HepG2 (cell line): ENCODE results near the gene VSIG10L2.

Experiments used
- CAMTA2 ChIP-seq: sonication (generic); formaldehyde crosslinking; IDR thresholded peaks from 2 replicates; pipeline ENCODE4 v1.4.0; 2020; ENCODE audit warnings: mild to moderate bottlenecking, missing genetic modification reagents, borderline replicate concordance
- DPF2 ChIP-seq: sonication (generic); formaldehyde crosslinking; IDR thresholded peaks from 2 replicates; pipeline ENCODE4 v1.4.0; 2020; ENCODE audit warnings: mild to moderate bottlenecking, low read depth, missing genetic modification reagents, borderline replicate concordance
- EZH2 ChIP-seq: conservative IDR thresholded peaks from 2 replicates; pipeline ENCODE4 v1.6.1; 2012; ENCODE audit warnings: mild to moderate bottlenecking, low read depth, low read length, moderate library complexity
- FOXJ3 ChIP-seq: sonication (generic); formaldehyde crosslinking; IDR thresholded peaks from 2 replicates; pipeline ENCODE4 v1.4.0; 2020; ENCODE audit warnings: missing genetic modification reagents, mild to moderate bottlenecking, borderline replicate concordance
- HOXA9 ChIP-seq: sonication (generic); formaldehyde crosslinking; IDR thresholded peaks from 2 replicates; pipeline ENCODE4 v1.8.1; 2022; ENCODE audit warnings: missing genetic modification reagents, mild to moderate bottlenecking, moderate library complexity, borderline replicate concordance
- NR2C2 ChIP-seq: sonication (generic); formaldehyde crosslinking; IDR thresholded peaks from 2 replicates; pipeline ENCODE4 v1.4.0; 2020; ENCODE audit warnings: missing genetic modification reagents, mild to moderate bottlenecking, moderate library complexity, borderline replicate concordance
- TAF1 ChIP-seq: sonication (generic); formaldehyde crosslinking; IDR thresholded peaks from 2 replicates; pipeline ENCODE4 v1.4.0; 2020; ENCODE audit warnings: missing genetic modification reagents
- ZKSCAN1 ChIP-seq: fragments of 150-350 bp; IDR thresholded peaks from 2 replicates; pipeline ENCODE4 v1.6.1; 2014; ENCODE audit warnings: low read length
- ZNF335 ChIP-seq: sonication (generic); formaldehyde crosslinking; IDR thresholded peaks from 2 replicates; pipeline ENCODE4 v1.4.0; 2020; ENCODE audit warnings: missing genetic modification reagents
- ZNF468 ChIP-seq: sonication (generic); formaldehyde crosslinking; IDR thresholded peaks from 2 replicates; pipeline ENCODE4 v1.8.0; 2022; ENCODE audit warnings: mild to moderate bottlenecking, moderate library complexity, missing genetic modification reagents
- ZNF549 ChIP-seq: sonication (generic); formaldehyde crosslinking; IDR thresholded peaks from 2 replicates; pipeline ENCODE4 v1.5.0; 2020; ENCODE audit warnings: missing genetic modification reagents
- ZNF672 ChIP-seq: sonication (generic); formaldehyde crosslinking; IDR thresholded peaks from 2 replicates; pipeline ENCODE4 v1.8.1; 2022; ENCODE audit warnings: missing genetic modification reagents
- ZNF747 ChIP-seq: sonication (generic); formaldehyde crosslinking; IDR thresholded peaks from 2 replicates; pipeline ENCODE4 v1.8.1; 2023; ENCODE audit warnings: missing genetic modification reagents, mild to moderate bottlenecking, borderline replicate concordance
- TF ChIP-seq, protein P1 (sequence below), 2 experiments: IDR thresholded peaks; 2 replicates each; pipeline ENCODE4 v1.6.1; 2011 to 2012; ENCODE audit warnings: low read length in 2 of 2, borderline replicate concordance in 1 of 2, low read depth in 1 of 2, mild to moderate bottlenecking in 1 of 2, moderate library complexity in 1 of 2

DNA sequence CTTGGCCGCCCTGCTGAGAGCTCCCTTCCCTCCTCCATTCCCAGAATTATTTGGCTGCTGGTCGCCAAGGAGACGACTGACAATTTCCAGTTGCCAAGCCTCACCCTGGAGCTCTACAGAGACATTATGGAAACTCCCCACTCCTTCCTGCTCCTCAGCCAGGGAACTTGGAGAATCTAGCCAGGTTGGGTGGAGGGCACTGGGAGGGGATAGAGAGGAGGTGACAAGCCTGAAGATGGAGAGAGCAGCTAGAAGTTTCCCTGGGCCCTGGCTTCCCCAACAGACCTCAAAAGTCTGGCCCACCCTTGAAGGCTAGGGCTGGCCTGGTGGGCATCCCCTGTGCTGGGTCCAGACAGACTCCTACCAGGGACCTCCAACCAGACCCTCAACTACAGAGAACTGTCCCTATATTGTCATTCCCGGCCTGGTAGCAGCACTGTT lies 6.7 kb upstream of the VSIG10L2 start:
- TF ChIP-seq DPF2 (CRISPR knock-in tag) = no peak
- TF ChIP-seq CAMTA2 (CRISPR knock-in tag) = no peak
- TF ChIP-seq ZNF747 (CRISPR knock-in tag) = no peak
- TF ChIP-seq TAF1 (CRISPR knock-in tag) = no peak
- TF ChIP-seq ZNF549 (CRISPR knock-in tag) = no peak
- TF ChIP-seq ZNF468 (CRISPR knock-in tag) = no peak
- TF ChIP-seq, protein P1, sequence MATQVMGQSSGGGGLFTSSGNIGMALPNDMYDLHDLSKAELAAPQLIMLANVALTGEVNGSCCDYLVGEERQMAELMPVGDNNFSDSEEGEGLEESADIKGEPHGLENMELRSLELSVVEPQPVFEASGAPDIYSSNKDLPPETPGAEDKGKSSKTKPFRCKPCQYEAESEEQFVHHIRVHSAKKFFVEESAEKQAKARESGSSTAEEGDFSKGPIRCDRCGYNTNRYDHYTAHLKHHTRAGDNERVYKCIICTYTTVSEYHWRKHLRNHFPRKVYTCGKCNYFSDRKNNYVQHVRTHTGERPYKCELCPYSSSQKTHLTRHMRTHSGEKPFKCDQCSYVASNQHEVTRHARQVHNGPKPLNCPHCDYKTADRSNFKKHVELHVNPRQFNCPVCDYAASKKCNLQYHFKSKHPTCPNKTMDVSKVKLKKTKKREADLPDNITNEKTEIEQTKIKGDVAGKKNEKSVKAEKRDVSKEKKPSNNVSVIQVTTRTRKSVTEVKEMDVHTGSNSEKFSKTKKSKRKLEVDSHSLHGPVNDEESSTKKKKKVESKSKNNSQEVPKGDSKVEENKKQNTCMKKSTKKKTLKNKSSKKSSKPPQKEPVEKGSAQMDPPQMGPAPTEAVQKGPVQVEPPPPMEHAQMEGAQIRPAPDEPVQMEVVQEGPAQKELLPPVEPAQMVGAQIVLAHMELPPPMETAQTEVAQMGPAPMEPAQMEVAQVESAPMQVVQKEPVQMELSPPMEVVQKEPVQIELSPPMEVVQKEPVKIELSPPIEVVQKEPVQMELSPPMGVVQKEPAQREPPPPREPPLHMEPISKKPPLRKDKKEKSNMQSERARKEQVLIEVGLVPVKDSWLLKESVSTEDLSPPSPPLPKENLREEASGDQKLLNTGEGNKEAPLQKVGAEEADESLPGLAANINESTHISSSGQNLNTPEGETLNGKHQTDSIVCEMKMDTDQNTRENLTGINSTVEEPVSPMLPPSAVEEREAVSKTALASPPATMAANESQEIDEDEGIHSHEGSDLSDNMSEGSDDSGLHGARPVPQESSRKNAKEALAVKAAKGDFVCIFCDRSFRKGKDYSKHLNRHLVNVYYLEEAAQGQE (IDR thresholded peaks at IDR 0.05; ENCODE audit: borderline replicate concordance in 1 of 2, low read depth in 1 of 2, low read length in 2 of 2) = no peak
- no peak for TF ChIP-seq ZNF335
- TF ChIP-seq EZH2 = no peak
- no peak for TF ChIP-seq ZNF672
- TF ChIP-seq NR2C2 = no peak
- TF ChIP-seq ZKSCAN1 = no peak
- TF ChIP-seq FOXJ3 (CRISPR knock-in tag) = no peak
- TF ChIP-seq HOXA9 (CRISPR knock-in tag) = no peak
